K562 (cell line): ENCODE measurements around the gene CREG1.

Experiments used
- ETV6 ChIP-seq, 3 experiments: fragments of 150-350 bp in 1 of 3; sonication (generic) in 1 of 3; formaldehyde crosslinking in 1 of 3; IDR thresholded peaks; 2 replicates each; pipeline versions ENCODE4 v1.6.1 to v1.8.0; 2014 to 2022; ENCODE audit warnings: borderline replicate concordance in 2 of 3, low read depth in 2 of 3, antibody characterized with exemption in 1 of 3, low read length in 1 of 3, mild to moderate bottlenecking in 1 of 3, missing genetic modification reagents in 1 of 3
- TF ChIP-seq, protein P1 (sequence below), 3 experiments: IDR thresholded peaks in 2 of 3; conservative IDR thresholded peaks in 1 of 3; 2 replicates each; pipeline ENCODE4 v1.5.1; 2011 to 2012; ENCODE audit warnings: low read length in 3 of 3, mild to moderate bottlenecking in 3 of 3, control low read depth in 2 of 3, improper control_type of control experiment in 1 of 3, inconsistent platforms in 1 of 3, low read depth in 1 of 3, mixed read lengths in 1 of 3, moderate library complexity in 1 of 3; ENCODE audit not compliant: insufficient read depth in 2 of 3
- TF ChIP-seq, protein P2 (sequence below): sonication (generic); formaldehyde crosslinking; IDR thresholded peaks from 2 replicates; pipeline ENCODE4 v1.9.0; 2022; ENCODE audit warnings: mild to moderate bottlenecking, missing genetic modification reagents

DNA sequence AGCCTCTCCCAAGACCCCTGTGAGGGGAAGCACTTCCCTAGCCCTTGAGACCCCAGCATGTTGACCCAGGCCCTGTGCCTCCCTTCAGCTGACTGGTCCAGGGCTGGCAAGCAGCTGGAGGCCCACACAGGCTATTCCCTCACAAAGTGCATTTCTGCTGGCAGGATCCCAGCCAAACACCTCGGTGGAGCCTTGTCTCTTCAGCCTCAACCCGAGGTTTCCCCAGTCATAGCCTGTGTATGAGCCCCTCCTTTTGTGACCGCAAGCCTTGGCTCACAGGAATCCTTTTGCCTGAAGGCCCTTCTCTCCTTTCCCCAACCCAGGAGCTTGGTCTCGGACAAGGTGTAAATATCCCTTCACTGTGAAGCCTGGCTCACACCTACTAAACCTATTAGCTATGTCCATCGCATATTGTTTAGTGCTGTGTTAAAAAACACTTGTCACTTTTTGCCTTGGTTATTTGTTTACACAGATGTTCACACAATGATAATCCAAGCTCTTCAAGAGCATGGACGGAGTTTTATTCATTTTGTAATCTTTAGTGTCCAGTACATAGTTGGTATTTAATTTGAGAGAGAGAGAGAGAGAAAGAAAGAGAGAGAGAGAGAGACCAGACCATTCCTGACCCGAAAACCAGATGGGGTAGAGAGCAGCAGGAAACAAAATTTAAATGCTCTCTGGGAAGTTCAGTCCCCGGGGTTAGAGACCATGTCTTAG, 26.7 kb downstream of the CREG1 start:
- TF ChIP-seq, protein P1, sequence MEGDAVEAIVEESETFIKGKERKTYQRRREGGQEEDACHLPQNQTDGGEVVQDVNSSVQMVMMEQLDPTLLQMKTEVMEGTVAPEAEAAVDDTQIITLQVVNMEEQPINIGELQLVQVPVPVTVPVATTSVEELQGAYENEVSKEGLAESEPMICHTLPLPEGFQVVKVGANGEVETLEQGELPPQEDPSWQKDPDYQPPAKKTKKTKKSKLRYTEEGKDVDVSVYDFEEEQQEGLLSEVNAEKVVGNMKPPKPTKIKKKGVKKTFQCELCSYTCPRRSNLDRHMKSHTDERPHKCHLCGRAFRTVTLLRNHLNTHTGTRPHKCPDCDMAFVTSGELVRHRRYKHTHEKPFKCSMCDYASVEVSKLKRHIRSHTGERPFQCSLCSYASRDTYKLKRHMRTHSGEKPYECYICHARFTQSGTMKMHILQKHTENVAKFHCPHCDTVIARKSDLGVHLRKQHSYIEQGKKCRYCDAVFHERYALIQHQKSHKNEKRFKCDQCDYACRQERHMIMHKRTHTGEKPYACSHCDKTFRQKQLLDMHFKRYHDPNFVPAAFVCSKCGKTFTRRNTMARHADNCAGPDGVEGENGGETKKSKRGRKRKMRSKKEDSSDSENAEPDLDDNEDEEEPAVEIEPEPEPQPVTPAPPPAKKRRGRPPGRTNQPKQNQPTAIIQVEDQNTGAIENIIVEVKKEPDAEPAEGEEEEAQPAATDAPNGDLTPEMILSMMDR (IDR thresholded peaks at IDR 0.05 in 2 of 3, conservative IDR thresholded peaks at IDR 0.05 in 1 of 3; ENCODE audit: insufficient read depth in 2 of 3, low read depth in 1 of 3, low read length in 3 of 3) = no peak
- TF ChIP-seq ETV6 (IDR thresholded peaks at IDR 0.05; ENCODE audit: borderline replicate concordance in 1 of 2, low read depth in 2 of 2, low read length in 1 of 2) (no peak), ETV6 (CRISPR knock-in tag; IDR thresholded peaks at IDR 0.05; ENCODE audit: borderline replicate concordance) (no peak)
- TF ChIP-seq, protein P2, sequence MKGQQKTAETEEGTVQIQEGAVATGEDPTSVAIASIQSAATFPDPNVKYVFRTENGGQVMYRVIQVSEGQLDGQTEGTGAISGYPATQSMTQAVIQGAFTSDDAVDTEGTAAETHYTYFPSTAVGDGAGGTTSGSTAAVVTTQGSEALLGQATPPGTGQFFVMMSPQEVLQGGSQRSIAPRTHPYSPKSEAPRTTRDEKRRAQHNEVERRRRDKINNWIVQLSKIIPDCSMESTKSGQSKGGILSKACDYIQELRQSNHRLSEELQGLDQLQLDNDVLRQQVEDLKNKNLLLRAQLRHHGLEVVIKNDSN = no peak
